GM19240 (cell line): ENCODE data around the gene AFAP1L2.
"Not testable (repeated sequence)": the region's sequence is repeated elsewhere in the genome, so short reads cannot be mapped to it uniquely, and the experiment has no call there.

ENCODE experiments used
- DNase-seq: peaks from one replicate; pipeline ENCODE4 v3.0.0; 2011; ENCODE audit warnings: low spot score; ENCODE audit not compliant: insufficient read length

AFAP1L2 gene

GRCh38 chr10:114362826-114363355 is 41.4 kb downstream of the AFAP1L2 start:
- DNase-seq = no peak

GRCh38 chr10:114359953-114360345 is 44.4 kb downstream of the AFAP1L2 start:
- DNase-seq = no peak

- DNase-seq = no peak
These were observed 45.0 kb downstream of the AFAP1L2 start for GRCh38 chr10:114359041-114359952.

- no peak for DNase-seq
These were observed 46.7 kb downstream of the AFAP1L2 start for GRCh38 chr10:114357515-114357996.

- DNase-seq = no peak
These were observed 47.4 kb downstream of the AFAP1L2 start for GRCh38 chr10:114356751-114357514.

- DNase-seq = no peak
These were observed 48.2 kb downstream of the AFAP1L2 start for GRCh38 chr10:114356126-114356525.

GRCh38 chr10:114353383-114353782 is 50.9 kb downstream of the AFAP1L2 start:
- no peak for DNase-seq

GRCh38 chr10:114352653-114353298 is 51.5 kb downstream of the AFAP1L2 start:
- DNase-seq = no peak

- no peak for DNase-seq
These were observed 53.6 kb downstream of the AFAP1L2 start for GRCh38 chr10:114350751-114351150.

- DNase-seq = no peak
These were observed 54.6 kb downstream of the AFAP1L2 start for GRCh38 chr10:114349522-114350215.

- not testable (repeated sequence) for DNase-seq
These were observed 55.2 kb downstream of the AFAP1L2 start for GRCh38 chr10:114349071-114349470.

- DNase-seq = no peak
These were observed 56.5 kb downstream of the AFAP1L2 start for GRCh38 chr10:114347791-114348190.

- no peak for DNase-seq
These were observed 57.1 kb downstream of the AFAP1L2 start for GRCh38 chr10:114347241-114347640.

GRCh38 chr10:114346176-114347031 is 57.9 kb downstream of the AFAP1L2 start:
- no peak for DNase-seq

- DNase-seq = no peak
These were observed 58.6 kb downstream of the AFAP1L2 start for GRCh38 chr10:114345701-114346100.

GRCh38 chr10:114343623-114344505 is 60.4 kb downstream of the AFAP1L2 start:
- no peak for DNase-seq

- no peak for DNase-seq
These were observed 61.3 kb downstream of the AFAP1L2 start for GRCh38 chr10:114342976-114343375.

- DNase-seq = no peak
These were observed 63.5 kb downstream of the AFAP1L2 start for GRCh38 chr10:114340816-114341215.
